Measurements from ENCODE around the gene NARS2.
A peak's percentile ranks its signal among the peaks of the same experiment; 100 is the strongest.
"Not testable (repeated sequence)": the region's sequence is repeated elsewhere in the genome, so short reads cannot be mapped to it uniquely, and the experiment has no call there.

The NARS2 gene

DNA sequence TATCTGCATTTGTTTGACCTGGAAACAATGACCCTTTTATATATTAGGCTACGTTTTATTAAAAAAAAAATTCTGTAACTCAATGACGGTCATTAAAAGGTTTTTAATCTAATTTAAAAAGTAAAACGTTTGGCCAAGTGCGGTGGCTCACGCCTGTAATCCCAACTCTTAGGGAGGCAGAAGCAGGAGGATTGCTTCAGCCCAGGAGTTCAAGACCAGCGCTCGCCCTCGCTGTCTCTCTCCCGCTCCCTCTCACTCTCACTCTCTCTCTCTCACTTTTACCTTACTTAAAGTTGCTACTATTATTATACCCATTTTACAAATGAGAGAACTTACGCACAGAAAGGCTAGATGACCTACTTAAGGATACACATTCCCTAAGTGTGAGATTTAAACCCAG is 814 bp upstream of the NARS2 start:
- no peaks in the 10 kb centered on the region for H3K27me3 ChIP-seq (ENCODE audit: low read depth, low read length)
- H3K4me1 ChIP-seq (ENCODE audit: control insufficient read depth in 1 of 2, insufficient read depth in 2 of 2, low read length in 2 of 2): peaks cover 3 to 17% of the 10 kb centered on the region in 2 donors
- peak overlapping the region; percentile 79 for H3K27ac ChIP-seq (ENCODE audit: low read length)
- H3K9me3 ChIP-seq (ENCODE audit: control insufficient read depth in 1 of 2, low read length in 2 of 2): no peaks in the 10 kb centered on the region
- H3K36me3 ChIP-seq (ENCODE audit: control insufficient read depth in 1 of 2, insufficient read depth in 2 of 2, low read length in 2 of 2): peaks cover 3 to 5% of the 10 kb centered on the region in 2 donors
- H3K4me3 ChIP-seq (ENCODE audit: low read depth in 1 of 2, low read length in 2 of 2): peak overlapping the region; percentile 92 to 97

DNA sequence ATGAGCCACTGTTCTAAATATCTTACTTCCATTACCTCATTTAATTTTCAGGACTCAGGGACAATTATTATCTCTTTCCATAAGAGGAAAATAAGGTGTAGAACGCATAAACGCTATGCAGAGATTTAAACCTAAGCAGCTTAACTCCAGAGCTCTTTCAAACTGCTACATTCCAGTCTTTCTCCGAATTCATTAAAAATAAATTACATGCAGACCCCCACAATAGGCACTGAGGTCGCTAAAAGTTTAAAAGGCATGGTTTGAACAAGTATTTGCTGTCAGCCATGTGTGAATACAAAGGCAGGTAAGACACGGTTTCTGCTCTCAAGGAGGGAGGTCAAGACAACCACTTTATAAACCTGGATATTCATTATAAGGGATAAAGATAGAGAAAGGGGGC is 983 bp downstream of the NARS2 start:
- Histone ChIP-seq H3K4me3 (ENCODE audit: low read depth in 1 of 2, low read length in 2 of 2) (peak overlapping the region; percentile 92 to 97), H3K4me1 (ENCODE audit: control insufficient read depth in 1 of 2, insufficient read depth in 2 of 2, low read length in 2 of 2) (peaks cover 3 to 17% of the 10 kb centered on the region in 2 donors), H3K36me3 (ENCODE audit: control insufficient read depth in 1 of 2, insufficient read depth in 2 of 2, low read length in 2 of 2) (peaks cover 8 to 9% of the 10 kb centered on the region in 2 donors), H3K27me3 (ENCODE audit: low read depth, low read length) (no peaks in the 10 kb centered on the region), H3K9me3 (ENCODE audit: control insufficient read depth in 1 of 2, low read length in 2 of 2) (no peaks in the 10 kb centered on the region), H3K27ac (ENCODE audit: low read length) (peak overlapping the region; percentile 79)

DNA sequence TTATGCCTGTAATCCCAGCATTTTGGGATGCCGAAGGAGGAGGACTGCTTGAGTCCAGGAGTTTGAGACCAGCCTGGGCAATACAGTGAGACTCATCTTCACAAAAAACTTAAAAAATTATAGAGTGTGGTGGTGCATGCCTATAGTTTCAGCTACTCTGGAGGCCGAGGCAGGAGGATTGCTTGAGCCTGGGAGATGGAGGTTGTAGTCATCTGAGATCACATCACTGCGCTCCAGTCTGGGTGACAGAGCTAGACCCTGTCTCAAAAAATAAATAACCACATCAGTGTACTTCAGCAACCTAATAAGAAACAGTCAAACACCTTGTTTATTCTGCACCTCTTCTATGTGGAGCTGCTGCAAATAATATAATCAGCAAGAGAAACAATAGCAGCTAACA is 1.4 kb downstream of the NARS2 start:
- H3K4me1 ChIP-seq (ENCODE audit: control insufficient read depth in 1 of 2, insufficient read depth in 2 of 2, low read length in 2 of 2): peaks cover 3 to 17% of the 10 kb centered on the region in 2 donors
- H3K9me3 ChIP-seq (ENCODE audit: control insufficient read depth in 1 of 2, low read length in 2 of 2): no peaks in the 10 kb centered on the region
- no peak overlapping the region for H3K27ac ChIP-seq (ENCODE audit: low read length)
- peak overlapping the region; percentile 92 to 97 for H3K4me3 ChIP-seq (ENCODE audit: low read depth in 1 of 2, low read length in 2 of 2)
- H3K27me3 ChIP-seq (ENCODE audit: low read depth, low read length): no peaks in the 10 kb centered on the region
- peaks cover 12% of the 10 kb centered on the region in 2 donors for H3K36me3 ChIP-seq (ENCODE audit: control insufficient read depth in 1 of 2, insufficient read depth in 2 of 2, low read length in 2 of 2)

DNA sequence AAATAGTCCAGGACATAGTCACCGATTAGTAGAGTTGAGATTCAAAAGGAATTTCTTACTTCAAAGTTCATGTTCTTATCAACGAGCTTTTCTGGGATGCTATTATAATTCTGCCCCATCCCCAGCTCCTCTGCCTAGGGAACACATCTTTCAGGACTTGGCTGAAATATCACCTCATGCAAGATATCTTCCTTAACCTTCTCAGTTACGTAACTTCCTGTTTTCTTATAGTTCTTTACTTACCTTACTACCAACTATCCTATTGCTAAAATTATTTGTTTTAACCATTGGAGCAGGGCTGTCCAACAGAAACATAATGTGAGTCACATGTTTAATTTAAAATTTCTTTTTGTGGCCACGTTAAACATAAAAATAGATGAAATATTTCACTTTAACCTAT is 2.3 kb downstream of the NARS2 start:
- Histone ChIP-seq H3K4me3 (ENCODE audit: low read depth in 1 of 2, low read length in 2 of 2) (no peak overlapping the region), H3K4me1 (ENCODE audit: control insufficient read depth in 1 of 2, insufficient read depth in 2 of 2, low read length in 2 of 2) (peaks cover 3 to 17% of the 10 kb centered on the region in 2 donors), H3K36me3 (ENCODE audit: control insufficient read depth in 1 of 2, insufficient read depth in 2 of 2, low read length in 2 of 2) (peaks cover 16 to 17% of the 10 kb centered on the region in 2 donors), H3K27ac (ENCODE audit: low read length) (no peak overlapping the region), H3K27me3 (ENCODE audit: low read depth, low read length) (no peaks in the 10 kb centered on the region), H3K9me3 (ENCODE audit: control insufficient read depth in 1 of 2, low read length in 2 of 2) (no peaks in the 10 kb centered on the region)

DNA sequence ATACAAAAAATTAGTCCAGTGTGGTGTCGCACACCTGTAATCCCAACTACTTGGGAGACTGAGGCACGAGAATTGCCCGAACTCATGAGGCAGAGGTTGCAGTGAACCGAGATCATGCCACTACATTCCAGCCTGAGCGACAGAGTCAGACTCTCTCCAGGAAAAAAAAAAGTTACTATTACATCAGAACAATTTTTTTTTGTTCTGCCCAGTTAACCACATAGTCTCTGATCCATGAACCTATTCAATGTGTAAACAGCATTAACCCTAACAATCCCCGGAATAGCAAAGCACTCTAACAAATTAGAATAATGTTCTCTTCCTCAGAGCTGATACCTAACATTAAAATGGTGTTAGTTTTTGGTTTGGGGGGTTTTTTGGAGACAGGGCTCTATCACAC is 4.6 kb downstream of the NARS2 start:
- H3K4me1 ChIP-seq (ENCODE audit: control insufficient read depth in 1 of 2, insufficient read depth in 2 of 2, low read length in 2 of 2): peaks cover 3 to 14% of the 10 kb centered on the region in 2 donors
- peaks cover 16 to 32% of the 10 kb centered on the region in 2 donors for H3K36me3 ChIP-seq (ENCODE audit: control insufficient read depth in 1 of 2, insufficient read depth in 2 of 2, low read length in 2 of 2)
- H3K9me3 ChIP-seq (ENCODE audit: control insufficient read depth in 1 of 2, low read length in 2 of 2): no peaks in the 10 kb centered on the region
- no peaks in the 10 kb centered on the region for H3K27me3 ChIP-seq (ENCODE audit: low read depth, low read length)
- H3K4me3 ChIP-seq (ENCODE audit: low read depth in 1 of 2, low read length in 2 of 2): no peak overlapping the region
- no peak overlapping the region for H3K27ac ChIP-seq (ENCODE audit: low read length)

DNA sequence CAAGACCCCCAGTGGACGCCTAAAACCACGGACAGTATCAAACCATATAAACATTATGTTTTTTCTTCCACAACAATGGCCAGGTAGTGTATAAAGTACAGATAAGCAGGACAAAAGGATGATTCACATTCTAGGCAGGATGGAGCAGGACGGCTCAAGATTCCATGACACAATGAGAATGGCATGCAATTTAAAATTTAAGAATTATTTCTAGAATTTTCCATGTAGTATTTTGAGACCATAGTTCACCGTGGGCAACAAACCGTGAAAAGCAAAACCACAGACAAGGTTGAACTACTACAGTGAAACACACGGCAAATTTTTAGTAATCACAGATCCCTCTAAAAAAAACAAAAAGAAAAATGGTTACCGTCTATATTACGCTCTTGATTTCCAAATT is 7.5 kb downstream of the NARS2 start:
- peaks cover 16 to 35% of the 10 kb centered on the region in 2 donors for H3K36me3 ChIP-seq (ENCODE audit: control insufficient read depth in 1 of 2, insufficient read depth in 2 of 2, low read length in 2 of 2)
- H3K4me3 ChIP-seq (ENCODE audit: low read depth in 1 of 2, low read length in 2 of 2): no peak overlapping the region
- H3K4me1 ChIP-seq (ENCODE audit: control insufficient read depth in 1 of 2, insufficient read depth in 2 of 2, low read length in 2 of 2): peaks cover 0 to 4% of the 10 kb centered on the region in 2 donors
- no peaks in the 10 kb centered on the region for H3K9me3 ChIP-seq (ENCODE audit: control insufficient read depth in 1 of 2, low read length in 2 of 2)
- H3K27ac ChIP-seq (ENCODE audit: low read length): no peak overlapping the region
- H3K27me3 ChIP-seq (ENCODE audit: low read depth, low read length): no peaks in the 10 kb centered on the region

DNA sequence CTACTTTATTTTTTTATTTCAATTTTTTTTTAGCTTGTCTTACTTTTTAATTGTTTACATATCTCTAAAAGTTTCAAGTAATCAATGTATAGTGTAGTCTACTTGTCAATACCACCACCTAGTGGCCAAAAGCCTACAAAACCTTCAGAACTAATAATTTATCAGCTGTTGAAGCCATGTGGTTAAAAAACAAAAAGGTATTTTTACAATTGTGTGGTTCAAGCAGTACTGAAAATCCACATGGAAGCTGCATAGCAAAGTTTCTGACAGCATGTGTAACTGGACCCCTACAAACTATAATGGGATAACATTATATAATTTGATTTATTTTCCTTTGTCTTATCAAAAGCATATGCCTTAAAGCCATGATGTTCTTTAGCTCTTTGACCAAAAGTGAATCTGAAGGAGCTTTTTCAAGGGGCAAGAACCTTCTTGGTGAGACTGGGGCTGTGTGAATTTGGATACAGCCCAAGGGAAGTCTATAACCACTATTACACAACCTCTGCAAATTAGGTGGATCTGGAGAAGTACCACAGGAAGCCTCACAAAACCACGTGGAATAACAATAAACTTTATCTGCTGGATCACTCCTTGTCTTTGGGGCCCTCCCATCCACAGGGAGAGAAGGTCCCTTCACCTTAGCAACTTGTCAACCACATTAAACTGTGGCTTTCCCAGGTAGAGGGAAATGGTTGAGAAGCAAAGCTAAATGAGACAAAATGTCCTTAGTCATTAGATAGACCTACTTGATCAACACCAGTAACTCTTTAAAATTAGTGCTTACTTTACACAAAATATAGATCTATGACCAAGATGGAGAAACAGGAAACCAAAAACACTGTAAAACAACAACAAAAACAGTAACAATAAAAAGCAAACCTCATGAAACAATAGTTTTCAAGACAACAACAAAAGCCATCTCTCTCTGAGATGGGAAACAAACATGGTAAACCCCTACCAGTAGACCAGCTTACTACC is 9.9 kb downstream of the NARS2 start:
- H3K9me3 ChIP-seq (ENCODE audit: control insufficient read depth in 1 of 2, low read length in 2 of 2): no peaks in the 10 kb centered on the region
- H3K27ac ChIP-seq (ENCODE audit: low read length): no peak overlapping the region
- H3K4me3 ChIP-seq (ENCODE audit: low read depth in 1 of 2, low read length in 2 of 2): no peak overlapping the region
- peaks cover 14 to 16% of the 10 kb centered on the region in 2 donors for H3K4me1 ChIP-seq (ENCODE audit: control insufficient read depth in 1 of 2, insufficient read depth in 2 of 2, low read length in 2 of 2)
- no peaks in the 10 kb centered on the region for H3K27me3 ChIP-seq (ENCODE audit: low read depth, low read length)
- peaks cover 7 to 32% of the 10 kb centered on the region in 2 donors for H3K36me3 ChIP-seq (ENCODE audit: control insufficient read depth in 1 of 2, insufficient read depth in 2 of 2, low read length in 2 of 2)

DNA sequence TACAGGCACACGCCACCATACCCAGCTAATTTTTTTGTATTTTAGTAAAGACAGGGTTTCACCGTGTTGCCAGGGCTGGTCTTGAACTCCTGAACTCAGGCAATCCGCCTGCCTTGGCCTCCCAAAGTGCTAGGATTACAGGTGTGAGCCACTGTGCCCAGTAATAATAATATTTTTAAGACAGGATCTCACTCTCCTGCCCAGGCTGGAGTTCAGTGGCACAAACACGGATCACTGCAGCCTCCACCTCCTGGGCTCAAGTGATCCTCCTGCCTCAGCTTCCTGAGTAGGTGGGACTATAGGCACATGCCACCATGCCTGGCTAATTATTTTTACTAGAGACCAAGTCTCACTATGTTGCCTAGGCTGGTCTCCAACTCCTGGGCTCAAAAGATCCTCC is 10.6 kb downstream of the NARS2 start:
- peaks cover 14 to 16% of the 10 kb centered on the region in 2 donors for H3K4me1 ChIP-seq (ENCODE audit: control insufficient read depth in 1 of 2, insufficient read depth in 2 of 2, low read length in 2 of 2)
- not testable (repeated sequence) for H3K27me3 ChIP-seq (ENCODE audit: low read depth, low read length); H3K4me3 ChIP-seq (ENCODE audit: low read depth in 1 of 2, low read length in 2 of 2); H3K27ac ChIP-seq (ENCODE audit: low read length); H3K9me3 ChIP-seq (ENCODE audit: control insufficient read depth in 1 of 2, low read length in 2 of 2)
- H3K36me3 ChIP-seq (ENCODE audit: control insufficient read depth in 1 of 2, insufficient read depth in 2 of 2, low read length in 2 of 2): peaks cover 7 to 32% of the 10 kb centered on the region in 2 donors

DNA sequence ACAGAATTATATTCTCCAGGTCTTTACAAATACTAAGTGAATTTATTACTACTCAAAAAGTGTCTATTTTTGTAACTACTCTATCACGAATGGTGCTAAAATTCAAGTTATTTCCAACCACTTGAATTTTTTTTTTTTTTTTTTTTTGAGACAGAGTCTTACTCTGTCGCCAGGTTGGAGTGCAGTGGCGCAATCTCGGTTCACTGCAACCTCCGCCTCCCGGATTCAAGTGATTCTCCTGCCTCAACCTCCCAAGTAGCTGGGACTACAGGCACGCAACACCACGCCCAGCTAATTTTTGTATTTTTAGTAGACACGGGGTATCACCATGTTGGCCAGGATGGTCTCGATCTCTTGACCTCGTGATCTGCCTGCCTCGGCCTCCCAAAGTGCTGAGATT is 11.6 kb downstream of the NARS2 start:
- Histone ChIP-seq H3K4me1 (ENCODE audit: control insufficient read depth in 1 of 2, insufficient read depth in 2 of 2, low read length in 2 of 2) (peaks cover 14 to 16% of the 10 kb centered on the region in 2 donors), H3K36me3 (ENCODE audit: control insufficient read depth in 1 of 2, insufficient read depth in 2 of 2, low read length in 2 of 2) (peaks cover 6 to 28% of the 10 kb centered on the region in 2 donors)
- H3K27ac ChIP-seq (ENCODE audit: low read length); H3K4me3 ChIP-seq (ENCODE audit: low read depth in 1 of 2, low read length in 2 of 2); H3K9me3 ChIP-seq (ENCODE audit: control insufficient read depth in 1 of 2, low read length in 2 of 2); H3K27me3 ChIP-seq (ENCODE audit: low read depth, low read length): not testable (repeated sequence)

DNA sequence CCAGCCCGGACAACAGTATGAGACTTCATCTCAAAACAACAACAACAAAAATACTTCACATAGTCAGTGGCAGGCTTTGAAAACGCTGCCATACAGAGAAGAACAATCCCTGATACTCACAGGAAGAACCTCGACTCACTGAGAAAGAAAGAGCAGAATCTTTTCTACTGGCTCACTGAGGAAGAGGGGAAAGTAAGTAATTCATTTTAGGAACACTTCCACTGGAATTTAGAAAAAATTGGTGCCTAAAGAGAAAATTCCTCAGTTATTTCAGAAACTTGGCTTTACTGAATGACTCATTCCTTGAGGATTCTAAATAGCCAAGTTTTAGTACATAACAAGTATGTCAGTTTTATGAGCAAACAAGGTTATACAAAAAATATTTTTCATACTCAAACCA is 12.3 kb downstream of the NARS2 start:
- peaks cover 6 to 24% of the 10 kb centered on the region in 2 donors for H3K36me3 ChIP-seq (ENCODE audit: control insufficient read depth in 1 of 2, insufficient read depth in 2 of 2, low read length in 2 of 2)
- no peak overlapping the region for H3K4me3 ChIP-seq (ENCODE audit: low read depth in 1 of 2, low read length in 2 of 2)
- H3K27ac ChIP-seq (ENCODE audit: low read length): no peak overlapping the region
- H3K4me1 ChIP-seq (ENCODE audit: control insufficient read depth in 1 of 2, insufficient read depth in 2 of 2, low read length in 2 of 2): peaks cover 14 to 16% of the 10 kb centered on the region in 2 donors
- no peaks in the 10 kb centered on the region for H3K27me3 ChIP-seq (ENCODE audit: low read depth, low read length)
- no peaks in the 10 kb centered on the region for H3K9me3 ChIP-seq (ENCODE audit: control insufficient read depth in 1 of 2, low read length in 2 of 2)

DNA sequence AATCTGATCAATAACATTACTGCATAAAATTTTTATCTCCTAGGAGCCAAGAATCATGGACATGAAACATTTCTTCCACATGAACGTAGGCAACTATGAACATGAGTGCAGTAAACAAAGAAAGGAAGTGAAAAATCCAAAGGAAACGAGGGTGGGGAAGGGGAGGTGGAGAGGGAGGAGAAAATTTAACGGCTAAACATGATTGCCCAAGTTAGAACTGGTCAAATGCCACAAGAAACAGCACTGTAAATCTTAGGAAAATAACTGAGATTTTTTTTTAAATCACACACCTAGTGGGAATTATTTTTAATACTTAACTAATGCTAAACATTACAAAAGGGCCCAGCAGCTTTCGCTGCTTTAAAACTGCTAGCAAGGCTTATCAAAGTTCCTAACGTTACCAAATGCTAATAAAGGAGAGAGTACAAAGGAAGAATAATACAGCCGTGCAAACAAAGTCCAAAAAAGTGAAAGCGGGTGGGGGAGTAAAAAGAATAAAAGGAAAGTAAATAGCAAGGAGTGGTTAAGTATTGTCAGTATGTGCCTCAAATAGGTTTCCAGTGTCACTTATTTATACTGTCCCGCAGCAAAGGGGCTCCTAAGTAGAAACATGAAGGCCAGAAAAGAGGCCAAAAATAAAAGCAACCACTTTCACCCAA is 13.7 kb downstream of the NARS2 start:
- no peaks in the 10 kb centered on the region for H3K27me3 ChIP-seq (ENCODE audit: low read depth, low read length)
- peaks cover 14 to 16% of the 10 kb centered on the region in 2 donors for H3K4me1 ChIP-seq (ENCODE audit: control insufficient read depth in 1 of 2, insufficient read depth in 2 of 2, low read length in 2 of 2)
- peak overlapping the region in 1 of 2 donors; percentile 23 for H3K4me3 ChIP-seq (ENCODE audit: low read depth in 1 of 2, low read length in 2 of 2)
- peak overlapping the region; percentile 76 for H3K27ac ChIP-seq (ENCODE audit: low read length)
- H3K9me3 ChIP-seq (ENCODE audit: control insufficient read depth in 1 of 2, low read length in 2 of 2): no peaks in the 10 kb centered on the region
- peaks cover 9 to 26% of the 10 kb centered on the region in 2 donors for H3K36me3 ChIP-seq (ENCODE audit: control insufficient read depth in 1 of 2, insufficient read depth in 2 of 2, low read length in 2 of 2)
